LNCAP (cell line): ENCODE measurements around the gene DHRS9.

ENCODE experiments used
- TF ChIP-seq, protein P1 (sequence below): fragments of 450-650 bp; IDR thresholded peaks from 2 replicates; pipeline ENCODE4 v1.5.1; 2017; ENCODE audit warnings: mild to moderate bottlenecking

The DHRS9 gene

DNA sequence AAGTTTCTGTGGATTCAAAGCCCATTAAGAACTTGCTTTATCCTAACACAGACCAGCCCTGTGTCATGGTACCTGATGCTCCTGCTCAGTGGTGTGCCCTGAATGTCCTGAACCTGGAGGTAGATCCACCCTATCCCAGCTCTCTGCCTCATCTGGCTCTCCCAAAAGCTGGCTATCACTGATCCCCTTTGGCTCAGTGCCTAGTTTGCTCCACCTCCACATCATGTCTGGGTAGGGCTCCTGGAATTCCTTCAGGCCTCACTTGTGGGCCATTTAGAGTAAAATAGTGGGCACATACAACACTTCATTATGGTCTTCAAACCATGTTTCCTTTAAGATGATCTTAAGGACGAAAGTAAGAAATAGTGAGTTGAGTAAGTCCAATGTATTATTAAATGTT lies 33.5 kb upstream of the DHRS9 start:
- TF ChIP-seq, protein P1, sequence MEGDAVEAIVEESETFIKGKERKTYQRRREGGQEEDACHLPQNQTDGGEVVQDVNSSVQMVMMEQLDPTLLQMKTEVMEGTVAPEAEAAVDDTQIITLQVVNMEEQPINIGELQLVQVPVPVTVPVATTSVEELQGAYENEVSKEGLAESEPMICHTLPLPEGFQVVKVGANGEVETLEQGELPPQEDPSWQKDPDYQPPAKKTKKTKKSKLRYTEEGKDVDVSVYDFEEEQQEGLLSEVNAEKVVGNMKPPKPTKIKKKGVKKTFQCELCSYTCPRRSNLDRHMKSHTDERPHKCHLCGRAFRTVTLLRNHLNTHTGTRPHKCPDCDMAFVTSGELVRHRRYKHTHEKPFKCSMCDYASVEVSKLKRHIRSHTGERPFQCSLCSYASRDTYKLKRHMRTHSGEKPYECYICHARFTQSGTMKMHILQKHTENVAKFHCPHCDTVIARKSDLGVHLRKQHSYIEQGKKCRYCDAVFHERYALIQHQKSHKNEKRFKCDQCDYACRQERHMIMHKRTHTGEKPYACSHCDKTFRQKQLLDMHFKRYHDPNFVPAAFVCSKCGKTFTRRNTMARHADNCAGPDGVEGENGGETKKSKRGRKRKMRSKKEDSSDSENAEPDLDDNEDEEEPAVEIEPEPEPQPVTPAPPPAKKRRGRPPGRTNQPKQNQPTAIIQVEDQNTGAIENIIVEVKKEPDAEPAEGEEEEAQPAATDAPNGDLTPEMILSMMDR = no peak

DNA sequence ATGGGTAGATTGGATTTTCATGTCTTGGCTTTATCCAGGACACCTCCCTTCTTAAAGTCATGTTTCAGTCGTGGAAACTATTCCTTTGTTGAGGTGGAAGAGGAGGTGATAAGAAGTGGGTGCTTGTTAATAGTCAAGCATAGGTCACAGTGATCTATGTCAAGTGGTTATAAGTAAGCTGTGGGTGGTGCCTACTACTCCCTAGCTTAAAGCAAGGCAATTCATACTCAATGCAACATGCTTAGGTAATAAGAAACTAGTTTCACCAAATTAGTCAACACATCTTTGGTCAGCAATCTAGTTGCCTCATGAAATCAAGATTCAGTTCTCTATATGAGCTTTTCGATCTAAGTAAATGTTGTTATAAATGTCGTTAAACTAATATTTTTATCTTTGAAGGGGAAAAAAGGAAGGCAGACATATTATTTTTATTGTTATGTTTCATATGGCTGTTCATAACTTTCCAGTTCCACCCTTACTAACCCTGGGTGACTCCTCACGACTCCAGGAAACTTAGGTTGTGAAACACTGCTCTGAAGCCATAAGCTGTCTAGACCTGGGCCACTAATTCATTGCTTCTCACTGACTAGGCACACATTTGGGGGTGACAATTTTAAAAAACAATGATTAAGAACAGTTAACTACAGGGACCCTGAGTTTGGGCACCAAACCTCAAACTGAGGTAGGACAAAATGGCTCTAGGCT lies 32.5 kb upstream of the DHRS9 start:
- TF ChIP-seq, protein P1 = no peak

DNA sequence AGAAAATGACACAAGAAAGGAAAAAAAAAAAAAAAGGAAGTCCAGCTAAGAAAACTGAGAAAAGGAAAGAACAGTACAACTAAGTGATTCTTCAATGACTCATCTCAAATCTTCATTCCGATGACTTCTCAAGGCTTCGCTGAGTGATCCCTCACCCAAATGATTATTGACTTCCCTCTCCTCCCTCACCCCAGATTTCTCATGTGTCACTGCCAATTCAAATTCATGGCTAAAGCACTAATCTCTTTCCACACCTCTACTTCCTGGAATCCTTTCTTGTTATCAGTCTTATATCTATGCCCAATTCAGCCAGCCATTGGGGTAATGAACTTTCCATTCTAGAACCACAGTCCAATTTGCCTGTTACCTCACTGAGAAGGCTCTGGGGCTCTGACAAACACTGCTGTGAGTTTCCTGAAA lies 31.0 kb upstream of the DHRS9 start:
- TF ChIP-seq, protein P1 = no peak

DNA sequence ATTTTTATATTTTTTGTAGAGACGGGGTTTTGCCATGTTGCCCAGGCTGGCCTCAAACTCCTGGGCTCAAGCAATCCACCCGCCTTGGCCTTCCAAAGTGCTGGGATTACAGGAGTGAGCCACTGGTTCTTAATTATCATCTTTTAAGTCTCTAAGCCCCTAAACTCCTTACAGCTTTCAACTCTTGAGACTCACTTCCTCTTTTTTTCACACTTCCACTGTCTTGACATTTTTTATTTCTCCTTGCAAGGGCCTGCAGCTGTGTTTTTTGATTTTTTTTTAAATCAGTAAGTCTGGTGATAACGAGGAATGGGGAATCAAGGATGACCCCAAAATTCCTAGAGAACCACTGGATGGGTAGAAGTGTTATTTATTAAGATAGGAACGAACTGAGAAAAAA lies 29.7 kb upstream of the DHRS9 start:
- TF ChIP-seq, protein P1 = no peak

DNA sequence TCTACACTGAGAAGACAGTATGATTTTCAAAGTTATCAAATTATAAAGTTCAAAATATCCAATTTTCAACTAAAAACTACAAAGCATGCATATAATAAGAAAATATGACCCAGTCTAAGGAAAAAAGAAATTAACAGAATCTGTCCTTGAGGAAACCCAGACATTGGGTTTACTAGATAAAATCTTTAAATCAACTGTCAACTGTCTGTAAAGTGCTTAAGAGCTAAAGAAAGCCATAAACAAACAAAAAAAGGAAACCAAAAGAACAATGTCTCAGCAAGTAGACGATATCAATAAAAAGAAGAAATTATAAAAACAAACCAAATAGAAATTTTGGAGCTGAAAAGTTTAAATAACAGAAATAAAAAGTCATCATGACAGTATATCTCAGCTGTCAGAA lies 27.8 kb upstream of the DHRS9 start:
- TF ChIP-seq, protein P1 = no peak

DNA sequence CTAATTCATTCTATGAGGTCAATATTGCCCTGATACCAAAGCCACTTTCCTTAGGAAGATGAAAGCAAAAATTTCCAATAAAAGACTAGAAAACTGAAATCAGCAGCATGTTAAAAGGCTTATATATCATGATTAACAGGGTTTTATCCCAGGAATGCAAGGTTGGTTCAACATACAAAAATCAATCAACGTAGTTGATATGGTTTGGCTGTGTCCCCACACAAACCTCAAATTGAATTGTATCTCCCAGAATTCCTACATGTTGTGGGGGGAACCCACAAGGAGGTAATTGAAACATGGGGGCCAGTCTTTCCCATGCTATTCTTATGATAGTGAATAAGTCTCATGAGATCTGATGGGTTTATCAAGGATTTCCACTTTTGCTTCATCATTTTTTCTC lies 26.5 kb upstream of the DHRS9 start:
- TF ChIP-seq, protein P1 = no peak

DNA sequence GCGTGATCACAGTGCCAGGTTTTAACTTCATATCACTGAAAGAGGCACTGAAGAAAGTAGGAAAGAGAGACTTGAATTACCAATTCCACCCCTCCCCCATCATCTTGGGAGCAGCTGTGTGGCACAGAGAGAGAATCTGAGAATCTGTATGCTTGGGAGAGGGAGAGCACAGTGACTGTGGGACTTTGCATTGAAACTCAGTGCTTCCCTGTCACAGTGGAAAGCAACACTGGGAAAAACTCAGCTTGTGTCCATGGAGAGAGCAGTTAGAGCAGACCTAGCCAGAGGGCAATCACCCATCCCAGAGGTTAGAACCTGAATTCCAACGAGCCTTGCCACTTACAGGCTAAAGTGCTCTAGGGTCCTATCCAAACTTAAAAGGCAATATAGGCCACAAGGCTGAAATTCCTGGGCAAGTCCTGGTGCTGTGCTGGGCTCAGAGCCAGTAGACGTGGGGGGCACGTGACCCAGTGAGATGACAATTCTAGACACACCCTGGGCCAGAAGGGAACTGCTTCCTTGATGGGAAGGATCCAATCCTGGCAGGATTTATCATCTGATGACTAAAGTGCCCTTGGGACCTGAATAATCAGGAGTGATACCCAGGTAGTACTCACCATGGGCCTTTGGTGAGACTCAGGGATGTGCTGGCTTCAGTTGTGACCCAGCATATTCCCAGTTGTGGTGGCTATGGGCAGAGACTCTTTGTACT lies 22.8 kb upstream of the DHRS9 start:
- TF ChIP-seq, protein P1 = no peak
